Measurements from ENCODE around the gene DHRS7. TPM values are rescaled to one million over a fixed set of nuclear protein-coding genes. Genes with fewer than 3 reads are reported as not detected.

Gene DHRS7
- total RNA-seq, 4 donors from 2014 or later, result 64.5 to 108 (median 91.2) TPM

GRCh38 chr14:60211153-60211552 is 46.0 kb upstream of the DHRS7 start:
- Histone ChIP-seq H3K4me1 (peaks cover 0 to 3% of the 10 kb centered on the region in 2 donors), H3K4me3 (no peak overlapping the region), H3K9me3 (no peaks in the 10 kb centered on the region), H3K36me3 (no peaks in the 10 kb centered on the region), H3K27me3 (no peaks in the 10 kb centered on the region), H3K27ac (no peak overlapping the region)
- intact Hi-C loops (cut with DNase I; ENCODE audit: low total_unique reads), result no loop called here
- TF ChIP-seq POLR2A (IDR thresholded peaks at IDR 0.05) (no peak), CTCF (IDR thresholded peaks at IDR 0.05) (no peak)
- DNase-seq, result no peak

GRCh38 chr14:60210703-60211102 is 45.5 kb upstream of the DHRS7 start:
- TF ChIP-seq POLR2A (IDR thresholded peaks at IDR 0.05) (no peak), CTCF (IDR thresholded peaks at IDR 0.05) (no peak)
- no peak overlapping the region for H3K4me3 ChIP-seq
- no peaks in the 10 kb centered on the region for H3K36me3 ChIP-seq
- no peak for DNase-seq
- intact Hi-C loops (cut with DNase I; ENCODE audit: low total_unique reads), result no loop called here
- no peaks in the 10 kb centered on the region for H3K4me1 ChIP-seq
- no peaks in the 10 kb centered on the region for H3K9me3 ChIP-seq
- H3K27ac ChIP-seq, result no peak overlapping the region
- no peaks in the 10 kb centered on the region for H3K27me3 ChIP-seq

- no peak for DNase-seq
- intact Hi-C loops (cut with DNase I; ENCODE audit: low total_unique reads), result no loop called here
- H3K36me3 ChIP-seq, result no peaks in the 10 kb centered on the region
Measured at GRCh38 chr14:60206837-60207533, 41.8 kb upstream of the DHRS7 start.

GRCh38 chr14:60206249-60206670 is 41.1 kb upstream of the DHRS7 start:
- DNase-seq, result no peak
- intact Hi-C loops (cut with DNase I; ENCODE audit: low total_unique reads), result no loop called here
- TF ChIP-seq CTCF (IDR thresholded peaks at IDR 0.05), result no peak
- TF ChIP-seq POLR2A (IDR thresholded peaks at IDR 0.05), result no peak
- Histone ChIP-seq H3K9me3 (no peaks in the 10 kb centered on the region), H3K27ac (no peak overlapping the region), H3K27me3 (no peaks in the 10 kb centered on the region), H3K4me1 (no peaks in the 10 kb centered on the region), H3K36me3 (no peaks in the 10 kb centered on the region), H3K4me3 (no peak overlapping the region)

More at GRCh38 chr14:60206837-60207533, 41.8 kb upstream of the DHRS7 start:
- H3K4me1 ChIP-seq, result no peaks in the 10 kb centered on the region
- no peaks in the 10 kb centered on the region for H3K27me3 ChIP-seq
- no peak for TF ChIP-seq CTCF (IDR thresholded peaks at IDR 0.05)
- TF ChIP-seq POLR2A (IDR thresholded peaks at IDR 0.05), result no peak
- H3K9me3 ChIP-seq, result no peaks in the 10 kb centered on the region
- H3K27ac ChIP-seq, result no peak overlapping the region
- H3K4me3 ChIP-seq, result no peak overlapping the region

GRCh38 chr14:60204843-60205774 is 39.9 kb upstream of the DHRS7 start:
- intact Hi-C loops (cut with DNase I; ENCODE audit: low total_unique reads), result no loop called here
- Histone ChIP-seq H3K27me3 (no peaks in the 10 kb centered on the region), H3K27ac (no peak overlapping the region), H3K4me3 (no peak overlapping the region), H3K9me3 (no peaks in the 10 kb centered on the region), H3K4me1 (no peaks in the 10 kb centered on the region), H3K36me3 (no peaks in the 10 kb centered on the region)
- no peak for TF ChIP-seq CTCF (IDR thresholded peaks at IDR 0.05)
- TF ChIP-seq POLR2A (IDR thresholded peaks at IDR 0.05), result no peak
- DNase-seq, result no peak
